Measurements from ENCODE around the gene EFCAB11. TPM values are rescaled to one million over a fixed set of nuclear protein-coding genes. Genes with fewer than 3 reads are reported as not detected.

Gene EFCAB11
- total RNA-seq, 1 donor from 2014 or later = 3.1 TPM

GRCh38 chr14:89750908-89751392 lies 203.6 kb downstream of the EFCAB11 start:
- Mint-ChIP-seq H3K9me3 (ENCODE audit: unreplicated experiment) (no peaks in the 10 kb centered on the region), H3K27me3 (ENCODE audit: unreplicated experiment) (no peaks in the 10 kb centered on the region), H3K4me3 (ENCODE audit: unreplicated experiment) (no peak overlapping the region), H3K27ac (ENCODE audit: unreplicated experiment) (no peak overlapping the region), H3K36me3 (ENCODE audit: unreplicated experiment) (no peaks in the 10 kb centered on the region), H3K4me1 (ENCODE audit: low read depth, unreplicated experiment) (no peaks in the 10 kb centered on the region)
- no peak for TF ChIP-seq CTCF (IDR thresholded peaks at IDR 0.05; ENCODE audit: partially characterized antibody, unreplicated experiment)
- no peak for DNase-seq

GRCh38 chr14:89750281-89750755 lies 204.2 kb downstream of the EFCAB11 start:
- TF ChIP-seq CTCF (IDR thresholded peaks at IDR 0.05; ENCODE audit: partially characterized antibody, unreplicated experiment) = no peak
- Mint-ChIP-seq H3K9me3 (ENCODE audit: unreplicated experiment) (no peaks in the 10 kb centered on the region), H3K27ac (ENCODE audit: unreplicated experiment) (no peak overlapping the region), H3K4me3 (ENCODE audit: unreplicated experiment) (no peak overlapping the region), H3K36me3 (ENCODE audit: unreplicated experiment) (no peaks in the 10 kb centered on the region), H3K4me1 (ENCODE audit: low read depth, unreplicated experiment) (no peaks in the 10 kb centered on the region), H3K27me3 (ENCODE audit: unreplicated experiment) (no peaks in the 10 kb centered on the region)
- no peak for DNase-seq

- no peak for TF ChIP-seq CTCF (IDR thresholded peaks at IDR 0.05; ENCODE audit: partially characterized antibody, unreplicated experiment)
- no peaks in the 10 kb centered on the region for H3K36me3 Mint-ChIP-seq (ENCODE audit: unreplicated experiment)
- no peak overlapping the region for H3K27ac Mint-ChIP-seq (ENCODE audit: unreplicated experiment)
- peaks cover 3% of the 10 kb centered on the region for H3K9me3 Mint-ChIP-seq (ENCODE audit: unreplicated experiment)
- H3K4me1 Mint-ChIP-seq (ENCODE audit: low read depth, unreplicated experiment) = no peaks in the 10 kb centered on the region
- no peak overlapping the region for H3K4me3 Mint-ChIP-seq (ENCODE audit: unreplicated experiment)
- DNase-seq = no peak
- no peaks in the 10 kb centered on the region for H3K27me3 Mint-ChIP-seq (ENCODE audit: unreplicated experiment)
These were observed 206.5 kb downstream of the EFCAB11 start for GRCh38 chr14:89748004-89748403.

GRCh38 chr14:89747126-89747525 lies 207.4 kb downstream of the EFCAB11 start:
- no peak overlapping the region for H3K27ac Mint-ChIP-seq (ENCODE audit: unreplicated experiment)
- peaks cover 1% of the 10 kb centered on the region for H3K36me3 Mint-ChIP-seq (ENCODE audit: unreplicated experiment)
- DNase-seq = no peak
- H3K9me3 Mint-ChIP-seq (ENCODE audit: unreplicated experiment) = peaks cover 3% of the 10 kb centered on the region
- H3K27me3 Mint-ChIP-seq (ENCODE audit: unreplicated experiment) = no peaks in the 10 kb centered on the region
- no peak overlapping the region for H3K4me3 Mint-ChIP-seq (ENCODE audit: unreplicated experiment)
- no peaks in the 10 kb centered on the region for H3K4me1 Mint-ChIP-seq (ENCODE audit: low read depth, unreplicated experiment)
- no peak for TF ChIP-seq CTCF (IDR thresholded peaks at IDR 0.05; ENCODE audit: partially characterized antibody, unreplicated experiment)

GRCh38 chr14:89746654-89747053 lies 207.9 kb downstream of the EFCAB11 start:
- Mint-ChIP-seq H3K27ac (ENCODE audit: unreplicated experiment) (no peak overlapping the region), H3K9me3 (ENCODE audit: unreplicated experiment) (peaks cover 3% of the 10 kb centered on the region), H3K4me1 (ENCODE audit: low read depth, unreplicated experiment) (no peaks in the 10 kb centered on the region), H3K27me3 (ENCODE audit: unreplicated experiment) (no peaks in the 10 kb centered on the region), H3K4me3 (ENCODE audit: unreplicated experiment) (no peak overlapping the region), H3K36me3 (ENCODE audit: unreplicated experiment) (peaks cover 6% of the 10 kb centered on the region)
- DNase-seq = no peak
- no peak for TF ChIP-seq CTCF (IDR thresholded peaks at IDR 0.05; ENCODE audit: partially characterized antibody, unreplicated experiment)

Data from glutamatergic neuron (in vitro differentiated cells).